ENCODE results near the gene TAOK1. TPM values are rescaled to one million over a fixed set of nuclear protein-coding genes. Genes with fewer than 3 reads are reported as not detected.
A peak's percentile ranks its signal among the peaks of the same experiment; 100 is the strongest.

TAOK1 gene
- total and polyA plus RNA-seq, 9 of the 15 experiments (the other 6 are each of a cell fraction or from before 2014, with no cell fraction given): 3.2 to 33.1 (median 16.5) TPM

DNA sequence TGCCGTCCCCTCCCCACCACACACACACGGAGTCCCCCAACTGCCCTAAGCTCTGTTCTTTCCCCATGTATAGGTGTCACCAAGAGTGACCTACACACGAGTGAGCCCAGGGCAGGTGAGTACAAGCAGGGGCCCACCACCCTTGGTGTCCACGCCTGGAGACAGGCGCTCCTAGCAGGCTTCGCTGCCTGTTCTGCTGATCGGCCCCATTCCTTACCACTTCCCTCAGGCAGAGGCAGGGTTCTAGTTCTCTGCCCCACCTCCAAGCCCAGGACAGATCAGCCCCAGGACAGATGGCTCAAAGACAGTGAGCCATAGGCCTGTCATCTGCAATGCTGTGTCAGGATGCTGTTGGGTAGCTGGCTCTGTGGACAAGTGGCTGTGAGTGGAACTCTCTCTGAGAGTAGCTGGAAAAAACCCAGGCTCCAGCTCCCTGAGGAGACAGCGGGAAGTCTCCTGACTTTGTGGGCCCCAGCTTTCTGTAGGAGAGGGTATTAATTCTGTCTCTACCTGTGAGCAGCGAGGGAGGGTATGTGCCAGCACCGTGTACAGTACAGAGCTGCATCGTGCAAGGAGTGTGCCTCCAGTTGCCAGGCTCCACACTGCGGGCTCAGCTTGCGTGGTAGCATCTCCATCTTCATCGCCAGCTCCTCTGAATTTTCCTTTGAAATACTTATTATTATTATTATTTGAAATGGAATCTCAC is 179.2 kb downstream of the TAOK1 start (continued):
- TF ChIP-seq ZNF347 (CRISPR knock-in tag; IDR thresholded peaks at IDR 0.05; ENCODE audit: low read depth): no peak

DNA sequence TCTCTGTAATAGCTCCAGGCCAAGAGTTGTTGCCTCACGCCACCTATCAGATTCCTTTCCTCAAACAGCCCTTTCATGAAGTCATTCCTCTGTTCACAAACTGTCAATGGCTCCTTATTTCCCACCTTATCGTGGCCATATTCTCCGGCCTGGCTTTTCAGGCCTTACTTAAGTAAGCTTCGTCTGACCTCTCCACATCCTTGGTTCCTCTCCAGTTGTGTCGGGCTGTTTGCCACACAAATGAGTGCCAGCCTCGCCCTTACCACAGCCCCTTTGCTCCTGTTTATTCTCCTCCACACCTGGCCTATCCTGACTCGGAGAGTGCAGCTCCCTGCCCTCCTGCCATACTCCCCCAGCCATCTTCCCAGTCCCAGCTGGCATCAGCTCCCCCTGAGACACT is 180.4 kb downstream of the TAOK1 start:
- H3K4me3 ChIP-seq: no peak overlapping the region
- no peaks in the 10 kb centered on the region for H3K9me3 ChIP-seq (replicated peaks; ENCODE audit: control insufficient read depth, insufficient read depth, low read depth, low read length)
- DNase-seq (ENCODE audit: extremely low read depth in 1 of 4, low spot score in 3 of 4): no peak
- no peaks in the 10 kb centered on the region for H4K20me1 ChIP-seq (replicated peaks; ENCODE audit: control insufficient read depth, insufficient read depth, low read length)
- no peak overlapping the region for H3K27ac ChIP-seq (ENCODE audit: extremely low read depth, low read depth, low read length)
- H3K9me1 ChIP-seq (ENCODE audit: control insufficient read depth, insufficient read depth, low read length): peaks cover 3% of the 10 kb centered on the region
- no peak for FAIRE-seq
- H2AFZ ChIP-seq (ENCODE audit: low read depth, low read length): no peak overlapping the region
- 74% methylated on average over 7 of the region's 7 CpGs for WGBS (ENCODE audit: insufficient coverage, low coverage, missing lambda C conversion rate)
- no peaks in the 10 kb centered on the region for H3K27me3 ChIP-seq (ENCODE audit: control insufficient read depth in 2 of 2, insufficient read depth in 2 of 2, low read length in 2 of 2)
- intact Hi-C loops (cut with micrococcal nuclease): no loop called here
- no peak overlapping the region for H3K4me2 ChIP-seq (ENCODE audit: insufficient read depth, low read length)
- ChIA-PET CTCF (ENCODE audit: low intra/inter-chr PET ratio) (no interaction called here), POLR2A (no interaction called here)
- BruUV-seq (replicated peaks): TSS peak; percentile 41
- H3K9ac ChIP-seq (ENCODE audit: insufficient read depth in 1 of 2, low read depth in 2 of 2, low read length in 2 of 2): no peak overlapping the region
- no peak for ATAC-seq
- peaks cover 23% of the 10 kb centered on the region; the same call in 2 of the 3 replicates for H3K36me3 ChIP-seq (ENCODE audit: control insufficient read depth, insufficient read depth, low read length)
- H3K4me1 ChIP-seq (replicated peaks in 1 of 2; ENCODE audit: control insufficient read depth in 2 of 2, insufficient read depth in 2 of 2, low read length in 2 of 2): peaks cover 3 to 68% of the 10 kb centered on the region in 2 experiments; a peak in 4 of 5 replicates
- in situ Hi-C loops (cut with MboI): no loop called here
- no peaks in the 10 kb centered on the region for H3K79me2 ChIP-seq (ENCODE audit: control insufficient read depth, insufficient read depth, low read length)
- no peak for TF ChIP-seq ARHGAP35 (IDR thresholded peaks at IDR 0.05; ENCODE audit: partially characterized antibody)
- no peak for TF ChIP-seq ZFP36 (IDR thresholded peaks at IDR 0.05; ENCODE audit: low read depth, low read length, partially characterized antibody)
- TF ChIP-seq DIDO1 (tag; IDR thresholded peaks at IDR 0.05; ENCODE audit: low read depth): no peak
- no peak for TF ChIP-seq ZNF408 (CRISPR knock-in tag; IDR thresholded peaks at IDR 0.05; ENCODE audit: low read depth)
- TF ChIP-seq ZNF253 (CRISPR knock-in tag; conservative IDR thresholded peaks at IDR 0.05): no peak
- TF ChIP-seq PHB2 (IDR thresholded peaks at IDR 0.05; ENCODE audit: low read depth): no peak
- TF ChIP-seq MNT (conservative IDR thresholded peaks at IDR 0.05): no peak
- no peak for TF ChIP-seq MCM5 (IDR thresholded peaks at IDR 0.05; ENCODE audit: low read depth)
- TF ChIP-seq KAT8 (IDR thresholded peaks at IDR 0.05; ENCODE audit: low read depth): no peak
- TF ChIP-seq TOE1 (IDR thresholded peaks at IDR 0.05; ENCODE audit: borderline replicate concordance): no peak
- TF ChIP-seq TOE1 (CRISPR knock-in tag; IDR thresholded peaks at IDR 0.05; ENCODE audit: borderline replicate concordance, low read depth): no peak
- TF ChIP-seq RHOXF2B (CRISPR knock-in tag; conservative IDR thresholded peaks at IDR 0.05): no peak
- no peak for TF ChIP-seq KLF10 (CRISPR knock-in tag; IDR thresholded peaks at IDR 0.05)
- TF ChIP-seq ATF7 (IDR thresholded peaks at IDR 0.05): no peak
- no peak for TF ChIP-seq CREB1 (IDR thresholded peaks at IDR 0.05)
- no peak for TF ChIP-seq CREB1 (CRISPR knock-in tag; IDR thresholded peaks at IDR 0.05)
- TF ChIP-seq MED1 (CRISPR knock-in tag; IDR thresholded peaks at IDR 0.05; ENCODE audit: borderline replicate concordance): no peak
- TF ChIP-seq, protein P1, sequence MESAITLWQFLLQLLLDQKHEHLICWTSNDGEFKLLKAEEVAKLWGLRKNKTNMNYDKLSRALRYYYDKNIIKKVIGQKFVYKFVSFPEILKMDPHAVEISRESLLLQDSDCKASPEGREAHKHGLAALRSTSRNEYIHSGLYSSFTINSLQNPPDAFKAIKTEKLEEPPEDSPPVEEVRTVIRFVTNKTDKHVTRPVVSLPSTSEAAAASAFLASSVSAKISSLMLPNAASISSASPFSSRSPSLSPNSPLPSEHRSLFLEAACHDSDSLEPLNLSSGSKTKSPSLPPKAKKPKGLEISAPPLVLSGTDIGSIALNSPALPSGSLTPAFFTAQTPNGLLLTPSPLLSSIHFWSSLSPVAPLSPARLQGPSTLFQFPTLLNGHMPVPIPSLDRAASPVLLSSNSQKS (CRISPR knock-in tag; IDR thresholded peaks at IDR 0.05): no peak
- TF ChIP-seq DNMT1 (IDR thresholded peaks at IDR 0.05): no peak
- TF ChIP-seq POLR2A (conservative IDR thresholded peaks at IDR 0.05): no peak

Data from K562 (cell line).